PFSK-1 (cell line): ENCODE measurements around the gene MAP1B.

Experiments used
- FOXP2 ChIP-seq: optimal IDR thresholded peaks from 2 replicates; pipeline ENCODE3; 2011; ENCODE audit warnings: borderline replicate concordance, control low read depth, inconsistent platforms; ENCODE audit not compliant: insufficient read depth; ENCODE audit errors: extremely low read length, extremely low read depth
- POLR2AphosphoS5 ChIP-seq: IDR thresholded peaks from 2 replicates; pipeline ENCODE4 v1.6.1; 2012; ENCODE audit warnings: low read depth, mild to moderate bottlenecking, control low read depth, low read length, moderate library complexity
- REST ChIP-seq, 2 experiments: IDR thresholded peaks; 2 replicates each; pipeline versions ENCODE4 v1.6.1 to v1.8.0; 2011 to 2012; ENCODE audit warnings: low read depth in 2 of 2, low read length in 2 of 2, control low read depth in 1 of 2, inconsistent platforms in 1 of 2, mild to moderate bottlenecking in 1 of 2, moderate library complexity in 1 of 2; ENCODE audit not compliant: insufficient read depth in 1 of 2
- SIN3A ChIP-seq: IDR thresholded peaks from 2 replicates; pipeline ENCODE4 v1.6.1; 2012; ENCODE audit warnings: mild to moderate bottlenecking, low read length, moderate library complexity, borderline replicate concordance; ENCODE audit not compliant: insufficient read depth
- TAF1 ChIP-seq: IDR thresholded peaks from 2 replicates; pipeline ENCODE4 v1.6.1; 2012; ENCODE audit warnings: low read length, control low read depth, borderline replicate concordance; ENCODE audit not compliant: insufficient read depth

Gene MAP1B

GRCh38 chr5:72108202-72109061 is 1.2 kb downstream of the MAP1B start:
- no peak; the same call in 1 of the 2 replicates for TF ChIP-seq SIN3A
- TF ChIP-seq FOXP2, result peak; percentile 9
- 0 out of 4 replicates have a peak, but pooled peaks have one; percentile 53 to 63 for TF ChIP-seq REST (IDR thresholded peaks at IDR 0.05; ENCODE audit: insufficient read depth in 1 of 2, low read depth in 2 of 2, low read length in 2 of 2)

- TF ChIP-seq REST (IDR thresholded peaks at IDR 0.05; ENCODE audit: insufficient read depth in 1 of 2, low read depth in 2 of 2, low read length in 2 of 2) (no peak), TAF1 (no peak), POLR2AphosphoS5 (no peak), FOXP2 (no peak), SIN3A (no peak)
These were observed 1.8 kb downstream of the MAP1B start for GRCh38 chr5:72109062-72109411.

GRCh38 chr5:72109625-72110024 is 2.4 kb downstream of the MAP1B start:
- no peak for TF ChIP-seq POLR2AphosphoS5
- TF ChIP-seq REST (IDR thresholded peaks at IDR 0.05; ENCODE audit: insufficient read depth in 1 of 2, low read depth in 2 of 2, low read length in 2 of 2), result no peak
- TF ChIP-seq TAF1, result no peak
- no peak for TF ChIP-seq FOXP2
- TF ChIP-seq SIN3A, result no peak

GRCh38 chr5:72110394-72111013 is 3.2 kb downstream of the MAP1B start:
- TF ChIP-seq REST (IDR thresholded peaks at IDR 0.05; ENCODE audit: insufficient read depth in 1 of 2, low read depth in 2 of 2, low read length in 2 of 2), result no peak
- no peak for TF ChIP-seq POLR2AphosphoS5
- no peak for TF ChIP-seq SIN3A
- no peak for TF ChIP-seq FOXP2
- no peak for TF ChIP-seq TAF1

- TF ChIP-seq POLR2AphosphoS5 (no peak), SIN3A (no peak), TAF1 (no peak), FOXP2 (no peak), REST (IDR thresholded peaks at IDR 0.05; ENCODE audit: insufficient read depth in 1 of 2, low read depth in 2 of 2, low read length in 2 of 2) (no peak)
These were observed 5.1 kb downstream of the MAP1B start for GRCh38 chr5:72112389-72112788.
